Mucosa of descending colon (tissue), 3 donors: ENCODE results near the gene RRP8. TPM values are rescaled to one million over a fixed set of nuclear protein-coding genes. Genes with fewer than 3 reads are reported as not detected.

Experiments
- ATAC-seq: fragments of 200-7000 bp; cut with Tn5 transposase; one replicate; pipeline ENCODE4 v1.9.1; 2020; ENCODE audit warnings: mild to moderate bottlenecking, moderate library complexity
- DNase-seq, 3 donors: peaks; one replicate each; pipeline ENCODE4 v3.0.0-alpha.2; 2020
- H3K36me3 ChIP-seq: fragments of 200-600 bp; one replicate; pipeline ENCODE4 v1.8.0; 2021; ENCODE audit warnings: low read depth, mild to moderate bottlenecking
- H3K4me1 ChIP-seq: fragments of 200-600 bp; one replicate; pipeline ENCODE4 v1.8.0; 2021; ENCODE audit warnings: low read depth, mild to moderate bottlenecking
- H3K4me3 ChIP-seq: fragments of 200-600 bp; one replicate; pipeline ENCODE4 v1.8.0; 2021; ENCODE audit warnings: mild to moderate bottlenecking
- H3K9me3 ChIP-seq: fragments of 200-600 bp; one replicate; pipeline ENCODE4 v1.8.0; 2021; ENCODE audit warnings: mild to moderate bottlenecking
- CTCF ChIP-seq: fragments of 200-600 bp; IDR thresholded peaks from one replicate; pipeline ENCODE4 v1.8.0; 2022; ENCODE audit warnings: antibody characterized with exemption, mild to moderate bottlenecking
- intact Hi-C, 2 donors: fragments of 100-400 bp; cut with DNase I in 1 of 2; cut with micrococcal nuclease in 1 of 2; formaldehyde crosslinking; loops; one replicate each; pipeline versions ENCODE4 v1.11.0 to v1.11.1; 2022; cut with DNase I, micrococcal nuclease
- total RNA-seq, 3 donors: library from RNA; stranded (reverse); fragmentation: NEBNext Ultra II Directional in 2 of 3; extraction: Animal tissue kit (Norgen Biotek cat#: 25700) in 2 of 3; gene quantifications; one replicate each; pipeline versions ENCODE4 v1.2.1 to v1.2.4, GENCODE V29; 2021 to 2023
- donor health status: DM: no; HTN: no; CAD: no; lungs with moderate emphysema.
- donor health status: DM: no; HTN: no; CAD: no.
- donor health status: DM: no; HTN: yes; CAD: no.

The RRP8 gene
- total RNA-seq, 3 donors from 2014 or later, result 20.5 to 33.7 (median 20.7) TPM

- ATAC-seq (no peak), DNase-seq (peak in 1 of 3 donors; percentile 49)
- H3K4me1 ChIP-seq, result no peaks in the 10 kb centered on the region
- no peak for TF ChIP-seq CTCF
- no peaks in the 10 kb centered on the region for H3K36me3 ChIP-seq
- H3K4me3 ChIP-seq, result no peak overlapping the region
- no peaks in the 10 kb centered on the region for H3K9me3 ChIP-seq
- intact Hi-C loops, result no loop called here
These were observed 20.3 kb upstream of the RRP8 start for GRCh38 chr11:6623391-6624363.

GRCh38 chr11:6622261-6623171 is 19.1 kb upstream of the RRP8 start:
- intact Hi-C loops, result no loop called here
- TF ChIP-seq CTCF, result no peak
- DNase-seq (peak in 1 of 3 donors; percentile 51), ATAC-seq (no peak)
- peaks cover 9% of the 10 kb centered on the region for H3K4me1 ChIP-seq
- H3K4me3 ChIP-seq, result no peak overlapping the region
- no peaks in the 10 kb centered on the region for H3K9me3 ChIP-seq
- H3K36me3 ChIP-seq, result no peaks in the 10 kb centered on the region

- no peak for TF ChIP-seq CTCF
- Histone ChIP-seq H3K4me3 (no peak overlapping the region), H3K4me1 (peaks cover 9% of the 10 kb centered on the region), H3K36me3 (no peaks in the 10 kb centered on the region), H3K9me3 (no peaks in the 10 kb centered on the region)
- intact Hi-C loops, result no loop called here
- peak in 1 of 3 donors; percentile 52 for DNase-seq
- ATAC-seq, result no peak
These were observed 18.3 kb upstream of the RRP8 start for GRCh38 chr11:6621711-6622211.

GRCh38 chr11:6620636-6621035 is 17.2 kb upstream of the RRP8 start:
- no peak for DNase-seq
- Histone ChIP-seq H3K9me3 (no peaks in the 10 kb centered on the region), H3K4me1 (peaks cover 9% of the 10 kb centered on the region), H3K4me3 (no peak overlapping the region), H3K36me3 (no peaks in the 10 kb centered on the region)
- intact Hi-C loops, result no loop called here
- no peak for ATAC-seq
- TF ChIP-seq CTCF, result no peak

GRCh38 chr11:6619004-6619745 is 15.8 kb upstream of the RRP8 start, which contains the start of gene TPP1:
TSS of gene TPP1 (minus strand) at chr11:6619422. CDS start at chr11:6619400, 22 bp downstream.
- intact Hi-C loops, result no loop called here

More at GRCh38 chr11:6619004-6619745, 15.8 kb upstream of the RRP8 start, which contains the start of gene TPP1:
- Histone ChIP-seq H3K4me3 (peak within 1 kb of the TSS; percentile 50), H3K4me1 (peaks cover 9% of the 10 kb centered on the region), H3K36me3 (no peaks in the 10 kb centered on the region), H3K9me3 (no peaks in the 10 kb centered on the region)
- DNase-seq (peak; percentile 90 to 98 (median 91)), ATAC-seq (peak; percentile 96)
- TF ChIP-seq CTCF, result no peak
